H9 (cell line): ENCODE results near the gene RRBP1. TPM values are rescaled to one million over a fixed set of nuclear protein-coding genes. Genes with fewer than 3 reads are reported as not detected.

ENCODE experiments used
- DNase-seq: peaks from one replicate; pipeline ENCODE4 v3.0.0-alpha.2; 2017
- H2AFZ ChIP-seq: one replicate; pipeline ENCODE4 v1.6.1; 2013; ENCODE audit warnings: mild to moderate bottlenecking, low read length, control low read depth, moderate library complexity
- H2AK5ac ChIP-seq: 2 replicates; pipeline ENCODE4 v1.6.1; 2013; ENCODE audit warnings: low read length, control low read depth, mixed read lengths; ENCODE audit not compliant: insufficient read length
- H2BK120ac ChIP-seq: one replicate; pipeline ENCODE4 v1.6.1; 2013; ENCODE audit warnings: low read depth, mild to moderate bottlenecking, low read length, control low read depth, inconsistent platforms; ENCODE audit not compliant: poor library complexity, severe bottlenecking
- H2BK12ac ChIP-seq: 2 replicates; pipeline ENCODE4 v1.6.1; 2013; ENCODE audit warnings: low read length, control low read depth, mixed read lengths, low read depth; ENCODE audit not compliant: insufficient read length
- H2BK15ac ChIP-seq: 2 replicates; pipeline ENCODE4 v1.6.1; 2013; ENCODE audit warnings: low read depth, low read length, control low read depth
- H2BK20ac ChIP-seq: one replicate; pipeline ENCODE4 v1.6.1; 2013; ENCODE audit warnings: low read depth, mild to moderate bottlenecking, low read length, control low read depth, inconsistent platforms; ENCODE audit not compliant: poor library complexity, severe bottlenecking
- H2BK5ac ChIP-seq: 2 replicates; pipeline ENCODE4 v1.6.1; 2013; ENCODE audit warnings: low read length, control low read depth, mixed read lengths; ENCODE audit not compliant: insufficient read length
- H3K14ac ChIP-seq: 2 replicates; pipeline ENCODE4 v1.6.1; 2013; ENCODE audit warnings: low read length, control low read depth; ENCODE audit not compliant: insufficient read depth
- H3K18ac ChIP-seq: 2 replicates; pipeline ENCODE4 v1.6.1; 2013; ENCODE audit warnings: low read depth, mild to moderate bottlenecking, mixed read lengths, low read length, control low read depth; ENCODE audit not compliant: insufficient read length
- H3K23ac ChIP-seq: 2 replicates; pipeline ENCODE4 v1.6.1; 2013; ENCODE audit warnings: low read length, control low read depth, mixed read lengths, low read depth; ENCODE audit not compliant: insufficient read length
- H3K23me2 ChIP-seq: 2 replicates; pipeline ENCODE4 v1.6.1; 2013; ENCODE audit warnings: low read depth, mild to moderate bottlenecking, mixed read lengths, low read length, control low read depth; ENCODE audit not compliant: insufficient read length, poor library complexity, severe bottlenecking
- H3K27ac ChIP-seq: 2 replicates; pipeline ENCODE4 v1.5.1; 2013; ENCODE audit warnings: low read length, control low read depth, mixed read lengths, low read depth; ENCODE audit not compliant: insufficient read length
- H3K27me3 ChIP-seq: 2 replicates; pipeline ENCODE4 v1.6.1; 2013; ENCODE audit warnings: low read length, control low read depth, inconsistent platforms; ENCODE audit not compliant: insufficient read depth
- H3K4ac ChIP-seq: 2 replicates; pipeline ENCODE4 v1.6.1; 2013; ENCODE audit warnings: low read depth, mild to moderate bottlenecking, control low read depth, inconsistent platforms, low read length, moderate library complexity
- H3K4me1 ChIP-seq: 2 replicates; pipeline ENCODE4 v1.6.1; 2013; ENCODE audit warnings: low read length, control low read depth, inconsistent platforms; ENCODE audit not compliant: insufficient read depth
- H3K4me2 ChIP-seq: 2 replicates; pipeline ENCODE4 v1.6.1; 2013; ENCODE audit warnings: low read length, control low read depth, mixed read lengths; ENCODE audit not compliant: insufficient read length, insufficient read depth
- H3K56ac ChIP-seq: 2 replicates; pipeline ENCODE4 v1.6.1; 2013; ENCODE audit warnings: low read depth, mild to moderate bottlenecking, mixed read lengths, low read length, control low read depth; ENCODE audit not compliant: insufficient read length
- H3K79me1 ChIP-seq: 2 replicates; pipeline ENCODE4 v1.6.1; 2013; ENCODE audit warnings: low read depth, mild to moderate bottlenecking, moderate library complexity, low read length, control low read depth, inconsistent platforms; ENCODE audit not compliant: insufficient read depth, poor library complexity, severe bottlenecking
- H3K79me2 ChIP-seq: 2 replicates; pipeline ENCODE4 v1.6.1; 2013; ENCODE audit warnings: low read length, control low read depth, inconsistent platforms; ENCODE audit not compliant: insufficient read depth
- H3K9ac ChIP-seq: 2 replicates; pipeline ENCODE4 v1.6.1; 2013; ENCODE audit warnings: low read length, control low read depth, mixed read lengths; ENCODE audit not compliant: insufficient read length; ENCODE audit errors: extremely low read depth
- H3K9me3 ChIP-seq: one replicate; pipeline ENCODE4 v1.6.1; 2013; ENCODE audit warnings: low read depth, low read length, inconsistent platforms; ENCODE audit not compliant: control insufficient read depth
- H3T11ph ChIP-seq: one replicate; pipeline ENCODE4 v1.6.1; 2013; ENCODE audit warnings: mild to moderate bottlenecking, low read length, control low read depth, inconsistent platforms
- H4K20me1 ChIP-seq: one replicate; pipeline ENCODE4 v1.6.1; 2013; ENCODE audit not compliant: control insufficient read depth, insufficient read length, insufficient read depth
- H4K5ac ChIP-seq: 2 replicates; pipeline ENCODE4 v1.6.1; 2013; ENCODE audit warnings: low read depth, mild to moderate bottlenecking, mixed read lengths, low read length, control low read depth; ENCODE audit not compliant: insufficient read length
- H4K8ac ChIP-seq: replicated peaks from 2 replicates; pipeline ENCODE4 v1.6.1; 2013; ENCODE audit warnings: low read length, control low read depth, mixed read lengths, low read depth; ENCODE audit not compliant: insufficient read length
- H4K91ac ChIP-seq: 2 replicates; pipeline ENCODE4 v1.6.1; 2013; ENCODE audit warnings: low read depth, mild to moderate bottlenecking, moderate library complexity, mixed read lengths, low read length, control low read depth; ENCODE audit not compliant: insufficient read length
- H3K27ac Mint-ChIP-seq, 3 experiments: 2 replicates in 2 of 3; 3 replicates in 1 of 3; pipeline ENCODE4 v1.8.0; 2020 to 2021; ENCODE audit warnings: mixed read lengths in 3 of 3, mild to moderate bottlenecking in 1 of 3, moderate library complexity in 1 of 3
- H3K27me3 Mint-ChIP-seq: 2 replicates; pipeline ENCODE4 v1.8.0; 2021; ENCODE audit warnings: low read depth, mild to moderate bottlenecking, moderate library complexity, mixed read lengths
- H3K36me3 Mint-ChIP-seq, 3 experiments: 2 replicates in 2 of 3; 3 replicates in 1 of 3; pipeline ENCODE4 v1.8.0; 2020 to 2021; ENCODE audit warnings: low read depth in 3 of 3, mixed read lengths in 3 of 3; ENCODE audit not compliant: insufficient read depth in 1 of 3
- H3K4me1 Mint-ChIP-seq, 2 experiments: 2 replicates each; pipeline ENCODE4 v1.8.0; 2020; ENCODE audit warnings: mixed read lengths in 2 of 2
- H3K4me3 Mint-ChIP-seq, 2 experiments: 2 replicates in 1 of 2; 3 replicates in 1 of 2; pipeline ENCODE4 v1.8.0; 2020 to 2021; ENCODE audit warnings: mild to moderate bottlenecking in 2 of 2, mixed read lengths in 2 of 2, moderate library complexity in 1 of 2
- H3K9me3 Mint-ChIP-seq, 2 experiments: 2 replicates in 1 of 2; 3 replicates in 1 of 2; pipeline ENCODE4 v1.8.0; 2020; ENCODE audit warnings: mild to moderate bottlenecking in 2 of 2, mixed read lengths in 2 of 2, moderate library complexity in 1 of 2
- WGBS: extraction: QIAGEN DNeasy Blood & Tissue Kit; methylation state at CpG from one replicate; pipeline ENCODE4 v1.1.7; 2013; ENCODE audit warnings: missing lambda C conversion rate, low lambda C conversion rate, mixed read lengths; ENCODE audit not compliant: insufficient read length; ENCODE audit errors: extremely low coverage; 5-methylcytosine and 5-hydroxymethylcytosine counted together
- total RNA-seq: library from RNA; stranded (reverse); gene quantifications from 2 replicates; pipeline ENCODE4 v1.2.1, GENCODE V29; 2021
- TF ChIP-seq, protein P1 (sequence below): fragments of 200-600 bp; sonication (generic); conservative IDR thresholded peaks from 3 replicates; pipeline ENCODE4 v1.8.0; 2021; ENCODE audit warnings: antibody characterized with exemption, mild to moderate bottlenecking

The RRBP1 gene
- total RNA-seq, 1 experiment from 2014 or later, result 97.8 TPM

DNA sequence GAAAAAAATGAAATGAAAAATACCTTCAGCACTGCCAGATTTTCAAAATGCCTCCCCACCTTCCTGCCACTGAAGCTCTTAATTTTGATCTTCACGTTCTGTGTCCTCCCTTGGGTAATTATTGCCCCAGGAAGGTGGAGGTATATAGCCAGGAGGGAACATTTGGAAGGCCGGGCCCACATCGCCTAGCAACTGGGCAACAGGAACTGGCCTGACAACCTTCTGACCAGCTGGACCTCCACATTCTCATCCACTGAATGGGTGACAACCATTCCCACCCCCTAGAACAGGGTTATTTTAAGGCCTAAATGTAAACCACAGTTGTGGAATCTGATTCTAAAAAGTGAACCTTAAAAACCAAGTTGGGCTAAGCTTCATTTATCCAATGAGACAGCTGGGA, 3.2 kb downstream of the RRBP1 start:
- H4K20me1 ChIP-seq, result no peaks in the 10 kb centered on the region
- no CpG with 5 or more reads among the region's 3 CpGs for WGBS

More for the DNA sequence above, 3.2 kb downstream of the RRBP1 start:
- no peak overlapping the region for H3K4ac ChIP-seq
- H3K9me3 ChIP-seq, result no peaks in the 10 kb centered on the region
- peaks cover 6% of the 10 kb centered on the region; the same call in 1 of the 2 replicates for H3K4me1 ChIP-seq
- Mint-ChIP-seq H3K27ac (no peak overlapping the region), H3K4me3 (peak overlapping the region in 1 of 2 experiments; percentile 40; a peak in 3 of 5 replicates), H3K27me3 (peaks cover 2% of the 10 kb centered on the region; the same call in 1 of the 2 replicates), H3K9me3 (no peaks in the 10 kb centered on the region), H3K4me1 (peaks cover 35 to 37% of the 10 kb centered on the region in 2 experiments), H3K36me3 (peaks cover 15 to 35% (median 30%) of the 10 kb centered on the region in 3 experiments)
- no peak overlapping the region for H4K91ac ChIP-seq
- H2BK12ac ChIP-seq, result no peak overlapping the region
- H2AK5ac ChIP-seq, result no peak overlapping the region
- TF ChIP-seq, protein P1, sequence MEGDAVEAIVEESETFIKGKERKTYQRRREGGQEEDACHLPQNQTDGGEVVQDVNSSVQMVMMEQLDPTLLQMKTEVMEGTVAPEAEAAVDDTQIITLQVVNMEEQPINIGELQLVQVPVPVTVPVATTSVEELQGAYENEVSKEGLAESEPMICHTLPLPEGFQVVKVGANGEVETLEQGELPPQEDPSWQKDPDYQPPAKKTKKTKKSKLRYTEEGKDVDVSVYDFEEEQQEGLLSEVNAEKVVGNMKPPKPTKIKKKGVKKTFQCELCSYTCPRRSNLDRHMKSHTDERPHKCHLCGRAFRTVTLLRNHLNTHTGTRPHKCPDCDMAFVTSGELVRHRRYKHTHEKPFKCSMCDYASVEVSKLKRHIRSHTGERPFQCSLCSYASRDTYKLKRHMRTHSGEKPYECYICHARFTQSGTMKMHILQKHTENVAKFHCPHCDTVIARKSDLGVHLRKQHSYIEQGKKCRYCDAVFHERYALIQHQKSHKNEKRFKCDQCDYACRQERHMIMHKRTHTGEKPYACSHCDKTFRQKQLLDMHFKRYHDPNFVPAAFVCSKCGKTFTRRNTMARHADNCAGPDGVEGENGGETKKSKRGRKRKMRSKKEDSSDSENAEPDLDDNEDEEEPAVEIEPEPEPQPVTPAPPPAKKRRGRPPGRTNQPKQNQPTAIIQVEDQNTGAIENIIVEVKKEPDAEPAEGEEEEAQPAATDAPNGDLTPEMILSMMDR, result no peak
- H3K27ac ChIP-seq, result no peak overlapping the region
- H3K23me2 ChIP-seq, result peaks cover 9% of the 10 kb centered on the region
- H3K79me1 ChIP-seq, result peaks cover 11% of the 10 kb centered on the region
- no peak overlapping the region for H3K23ac ChIP-seq
- H3K4me2 ChIP-seq, result no peak overlapping the region
- H2BK15ac ChIP-seq, result no peak overlapping the region
- no peak overlapping the region for H4K8ac ChIP-seq
- H2BK5ac ChIP-seq, result no peak overlapping the region
- H3K9ac ChIP-seq, result no peak overlapping the region
- H2BK120ac ChIP-seq, result no peak overlapping the region
- H3K56ac ChIP-seq, result no peak overlapping the region
- no peak overlapping the region for H3T11ph ChIP-seq
- H4K5ac ChIP-seq, result no peak overlapping the region
- H3K79me2 ChIP-seq, result peaks cover 33% of the 10 kb centered on the region
- no peak for DNase-seq
- H2AFZ ChIP-seq, result no peak overlapping the region
- H2BK20ac ChIP-seq, result no peak overlapping the region
- no peaks in the 10 kb centered on the region for H3K27me3 ChIP-seq
- no peak overlapping the region for H3K18ac ChIP-seq
- no peak overlapping the region for H3K14ac ChIP-seq
